HepG2 (cell line): ENCODE data around the gene DDO. TPM values are rescaled to one million over a fixed set of nuclear protein-coding genes. Genes with fewer than 3 reads are reported as not detected.

ENCODE experiments used
- ATF1 ChIP-seq: IDR thresholded peaks from 2 replicates; pipeline ENCODE4 v1.6.1; 2016; ENCODE audit warnings: mild to moderate bottlenecking, control low read depth
- ATF3 ChIP-seq: sonication (generic); formaldehyde crosslinking; IDR thresholded peaks from 2 replicates; pipeline ENCODE4 v1.4.0; 2020; ENCODE audit warnings: missing genetic modification reagents
- ATF5 ChIP-seq: sonication (generic); formaldehyde crosslinking; IDR thresholded peaks from 2 replicates; pipeline ENCODE4 v1.4.0; 2020; ENCODE audit warnings: mild to moderate bottlenecking, low read depth, missing genetic modification reagents
- DNMT1 ChIP-seq: sonication (generic); formaldehyde crosslinking; IDR thresholded peaks from 2 replicates; pipeline ENCODE4 v1.5.1; 2020; ENCODE audit warnings: mild to moderate bottlenecking, missing genetic modification reagents
- FOXA1 ChIP-seq, 2 experiments: fragments of 450-650 bp in 1 of 2; sonication (generic) in 1 of 2; formaldehyde crosslinking in 1 of 2; IDR thresholded peaks; 2 replicates each; pipeline versions ENCODE4 v1.4.0 to v1.6.1; 2016 to 2020; ENCODE audit warnings: missing genetic modification reagents in 1 of 2
- HHEX ChIP-seq: IDR thresholded peaks from 2 replicates; pipeline ENCODE4 v1.6.1; 2016; ENCODE audit warnings: control low read depth
- HOXA7 ChIP-seq: sonication (generic); formaldehyde crosslinking; IDR thresholded peaks from 2 replicates; pipeline ENCODE4 v1.8.1; 2022; ENCODE audit warnings: mild to moderate bottlenecking, missing genetic modification reagents, moderate library complexity
- IRF1 ChIP-seq: sonication (generic); formaldehyde crosslinking; IDR thresholded peaks from 2 replicates; pipeline ENCODE4 v1.4.0; 2020; ENCODE audit warnings: low read depth, mild to moderate bottlenecking, missing genetic modification reagents
- LBX2 ChIP-seq: sonication (generic); formaldehyde crosslinking; IDR thresholded peaks from 2 replicates; pipeline ENCODE4 v1.5.0; 2020; ENCODE audit warnings: missing genetic modification reagents, mild to moderate bottlenecking, borderline replicate concordance
- MBD4 ChIP-seq: IDR thresholded peaks from 2 replicates; pipeline ENCODE4 v1.6.1; 2012; ENCODE audit warnings: low read length, inconsistent platforms, borderline replicate concordance
- MED8 ChIP-seq: sonication (generic); formaldehyde crosslinking; IDR thresholded peaks from 2 replicates; pipeline ENCODE4 v1.8.1; 2023; ENCODE audit warnings: mild to moderate bottlenecking, missing genetic modification reagents; ENCODE audit not compliant: insufficient replicate concordance
- NFE2L2 ChIP-seq: fragments of 150-350 bp; IDR thresholded peaks from 2 replicates; pipeline ENCODE4 v1.6.1; 2014; ENCODE audit warnings: low read length
- PLRG1 ChIP-seq: fragments of 450-650 bp; conservative IDR thresholded peaks from 2 replicates; pipeline ENCODE4 v1.6.1; 2016
- RFX5 ChIP-seq: IDR thresholded peaks from 2 replicates; pipeline ENCODE4 v1.6.1; 2011; ENCODE audit warnings: low read depth, low read length, improper control_type of control experiment
- SMAD1 ChIP-seq: sonication (generic); formaldehyde crosslinking; IDR thresholded peaks from 2 replicates; pipeline ENCODE4 v1.4.0; 2020; ENCODE audit warnings: missing genetic modification reagents, low read depth, mild to moderate bottlenecking, borderline replicate concordance
- ZBTB10 ChIP-seq: sonication (generic); formaldehyde crosslinking; IDR thresholded peaks from 2 replicates; pipeline ENCODE4 v1.4.0; 2020; ENCODE audit warnings: missing genetic modification reagents, borderline replicate concordance
- ZFP36L1 ChIP-seq: sonication (generic); formaldehyde crosslinking; IDR thresholded peaks from 2 replicates; pipeline ENCODE4 v1.8.0; 2022; ENCODE audit warnings: mild to moderate bottlenecking, missing genetic modification reagents, moderate library complexity
- ZNF18 ChIP-seq: sonication (generic); formaldehyde crosslinking; IDR thresholded peaks from 2 replicates; pipeline ENCODE4 v1.8.0; 2022; ENCODE audit warnings: mild to moderate bottlenecking, missing genetic modification reagents; ENCODE audit not compliant: insufficient replicate concordance
- ZNF256 ChIP-seq: sonication (generic); formaldehyde crosslinking; conservative IDR thresholded peaks from 2 replicates; pipeline ENCODE4 v1.4.0; 2020; ENCODE audit warnings: missing genetic modification reagents
- ZNF354B ChIP-seq: sonication (generic); formaldehyde crosslinking; IDR thresholded peaks from 2 replicates; pipeline ENCODE4 v1.8.0; 2022; ENCODE audit warnings: mild to moderate bottlenecking, missing genetic modification reagents
- ZNF547 ChIP-seq: sonication (generic); formaldehyde crosslinking; IDR thresholded peaks from 2 replicates; pipeline ENCODE4 v1.5.1; 2020; ENCODE audit warnings: mild to moderate bottlenecking, missing genetic modification reagents
- ZNF737 ChIP-seq: sonication (generic); formaldehyde crosslinking; IDR thresholded peaks from 2 replicates; pipeline ENCODE4 v1.5.0; 2020; ENCODE audit warnings: missing genetic modification reagents, mild to moderate bottlenecking, borderline replicate concordance
- ZNF746 ChIP-seq: sonication (generic); formaldehyde crosslinking; IDR thresholded peaks from 2 replicates; pipeline ENCODE4 v1.8.0; 2022; ENCODE audit warnings: mild to moderate bottlenecking, missing genetic modification reagents
- ZNF839 ChIP-seq: sonication (generic); formaldehyde crosslinking; IDR thresholded peaks from 2 replicates; pipeline ENCODE4 v1.4.0; 2020; ENCODE audit warnings: missing genetic modification reagents, mild to moderate bottlenecking, borderline replicate concordance
- polyA plus RNA-seq, 8 experiments: library from polyadenylated mRNA; depleted of rRNA in 3 of 8; stranded (reverse) in 7 of 8; unstranded in 1 of 8; fragments of >200 nt; fragmentation: Illumina TruSeq in 4 of 8; extraction: Trizol in 4 of 8; gene quantifications; 2 replicates each; pipeline versions ENCODE4 v1.2.1 to v1.2.3, GENCODE V29; 2011 to 2016; ENCODE audit warnings: low read depth in 4 of 8, missing spikeins in 1 of 8, mixed read lengths in 1 of 8; ENCODE audit not compliant: insufficient read depth in 1 of 8
- total RNA-seq, 5 experiments: library from RNA; depleted of rRNA; stranded (reverse); fragments of >200 nt; fragmentation: Illumina TruSeq; extraction: Trizol; gene quantifications; 2 replicates each; pipeline ENCODE4 v1.2.3, GENCODE V29; 2016; ENCODE audit warnings: low read depth in 1 of 5

The DDO gene
- total and polyA plus RNA-seq, 2 of the 13 experiments (the other 11 are each of a cell fraction or from before 2014, with no cell fraction given): 6.1 to 10.3 TPM

- TF ChIP-seq SMAD1 (CRISPR knock-in tag) (no peak), ZNF354B (CRISPR knock-in tag) (no peak), ATF5 (CRISPR knock-in tag) (no peak), ATF1 (no peak), ZBTB10 (CRISPR knock-in tag) (no peak), NFE2L2 (no peak), ZFP36L1 (CRISPR knock-in tag) (0 out of 2 replicates have a peak, but pooled peaks have one; percentile 22), LBX2 (no peak), PLRG1 (no peak), ATF3 (CRISPR knock-in tag) (no peak), ZNF737 (CRISPR knock-in tag) (no peak), ZNF256 (no peak), ZNF839 (CRISPR knock-in tag) (no peak), DNMT1 (no peak), ZNF18 (no peak), ZNF746 (CRISPR knock-in tag) (no peak), RFX5 (peak; percentile 79), HOXA7 (no peak), FOXA1 (IDR thresholded peaks at IDR 0.05) (no peak), FOXA1 (CRISPR knock-in tag; IDR thresholded peaks at IDR 0.05) (no peak), IRF1 (CRISPR knock-in tag) (no peak), HHEX (CRISPR knock-in tag) (no peak), MED8 (no peak), ZNF547 (no peak), MBD4 (no peak)
Measured at GRCh38 chr6:110415086-110415916, at the start of gene DDO (continued).
